Measurements from ENCODE around the gene ARRDC4. TPM values are rescaled to one million over a fixed set of nuclear protein-coding genes. Genes with fewer than 3 reads are reported as not detected.

The ARRDC4 gene, protein sequence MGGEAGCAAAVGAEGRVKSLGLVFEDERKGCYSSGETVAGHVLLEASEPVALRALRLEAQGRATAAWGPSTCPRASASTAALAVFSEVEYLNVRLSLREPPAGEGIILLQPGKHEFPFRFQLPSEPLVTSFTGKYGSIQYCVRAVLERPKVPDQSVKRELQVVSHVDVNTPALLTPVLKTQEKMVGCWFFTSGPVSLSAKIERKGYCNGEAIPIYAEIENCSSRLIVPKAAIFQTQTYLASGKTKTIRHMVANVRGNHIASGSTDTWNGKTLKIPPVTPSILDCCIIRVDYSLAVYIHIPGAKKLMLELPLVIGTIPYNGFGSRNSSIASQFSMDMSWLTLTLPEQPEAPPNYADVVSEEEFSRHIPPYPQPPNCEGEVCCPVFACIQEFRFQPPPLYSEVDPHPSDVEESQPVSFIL
- 27.7 TPM for total RNA-seq

GRCh38 chr15:97960364-97961066, at the start of gene ARRDC4:
Gene ARRDC4, plus strand, starts transcription at chr15:97960703. Its CDS starts 159 bp downstream, at chr15:97960862.

Measured in metanephros (tissue), 1 donor.